HL-60/S4 (cell line): ENCODE results near the gene NTNG2.

Source experiments
- in situ Hi-C: fragments of 300-500 bp; cut with MboI; formaldehyde crosslinking; loops from 2 replicates; pipeline ENCODE4 v1.14.3; 2022; ENCODE audit warnings: low sequenced_read_pairs

NTNG2 gene

DNA sequence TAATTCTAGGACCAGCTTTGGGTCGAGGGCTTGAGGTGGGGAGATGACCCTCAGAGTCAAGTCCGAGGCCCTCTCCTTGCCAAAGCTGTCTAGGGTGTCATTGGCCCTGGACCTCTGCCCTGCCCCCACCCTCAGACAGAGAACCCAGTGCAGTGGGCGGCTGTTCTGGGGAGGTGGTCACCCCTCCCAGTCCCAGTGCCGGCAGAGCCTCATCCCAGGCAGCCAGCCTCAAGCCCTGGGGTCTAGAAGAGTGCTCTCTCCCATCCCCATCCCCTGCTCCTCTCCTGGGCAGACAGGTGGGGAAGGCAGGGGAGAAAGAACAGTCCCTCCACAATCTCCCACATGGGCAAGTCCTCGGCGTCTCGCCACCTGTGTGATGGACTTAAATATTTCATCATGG is 7.0 kb downstream of the NTNG2 start:
- in situ Hi-C loops: no loop called here

DNA sequence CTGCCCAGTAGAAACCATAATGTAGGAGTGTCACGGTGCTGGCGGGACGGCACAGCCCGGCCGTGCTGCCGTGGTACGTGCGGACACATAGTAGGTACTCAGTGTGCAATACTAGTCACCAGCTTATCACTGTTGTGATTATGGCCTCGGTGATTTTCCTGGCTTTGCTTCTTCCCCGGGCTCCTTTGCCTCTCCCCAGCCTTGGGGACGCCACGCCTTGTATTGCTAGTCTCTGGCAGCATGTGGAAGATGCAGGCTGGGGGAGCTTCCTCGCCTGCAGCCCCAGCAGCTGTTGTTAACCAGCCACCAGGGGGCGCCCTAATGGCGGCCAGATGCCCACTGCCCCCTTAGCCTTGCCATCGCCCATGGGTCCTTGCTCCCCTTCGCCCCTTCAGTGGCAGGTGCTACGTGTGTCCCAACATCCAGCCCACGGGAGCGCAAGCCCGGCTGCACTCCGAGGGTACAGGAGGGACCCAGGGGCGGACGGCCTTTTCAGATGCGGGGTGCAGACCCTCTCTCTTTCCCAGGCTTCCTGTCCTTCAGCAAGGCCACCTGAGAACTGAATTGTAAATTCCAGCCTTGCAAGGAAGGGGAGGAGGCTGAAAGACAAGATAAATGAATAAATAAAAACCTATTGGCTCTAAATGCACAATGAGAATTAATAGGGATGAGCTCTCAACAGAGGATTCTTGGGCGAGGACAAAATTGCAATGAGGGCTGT is 8.0 kb downstream of the NTNG2 start:
- in situ Hi-C loops: no loop called here

DNA sequence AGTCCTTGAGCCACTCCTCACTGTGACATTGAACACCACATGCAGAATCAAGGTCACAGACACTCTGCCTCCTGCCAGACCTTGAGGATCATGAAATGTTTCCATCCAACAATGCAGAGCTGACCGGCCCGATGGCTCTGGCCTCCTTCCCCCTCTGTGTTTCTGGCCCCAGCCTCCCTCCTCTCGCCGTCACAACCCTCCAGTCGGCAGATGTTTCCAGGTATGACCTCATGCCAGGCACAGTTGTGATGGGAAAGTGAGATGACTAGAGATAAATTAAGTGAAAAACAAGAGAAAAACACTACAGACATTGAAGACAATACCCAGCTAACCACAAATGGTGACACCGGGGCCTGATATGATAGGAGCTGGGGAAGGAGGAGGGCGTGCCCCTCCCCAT is 9.8 kb downstream of the NTNG2 start:
- in situ Hi-C loops: no loop called here

DNA sequence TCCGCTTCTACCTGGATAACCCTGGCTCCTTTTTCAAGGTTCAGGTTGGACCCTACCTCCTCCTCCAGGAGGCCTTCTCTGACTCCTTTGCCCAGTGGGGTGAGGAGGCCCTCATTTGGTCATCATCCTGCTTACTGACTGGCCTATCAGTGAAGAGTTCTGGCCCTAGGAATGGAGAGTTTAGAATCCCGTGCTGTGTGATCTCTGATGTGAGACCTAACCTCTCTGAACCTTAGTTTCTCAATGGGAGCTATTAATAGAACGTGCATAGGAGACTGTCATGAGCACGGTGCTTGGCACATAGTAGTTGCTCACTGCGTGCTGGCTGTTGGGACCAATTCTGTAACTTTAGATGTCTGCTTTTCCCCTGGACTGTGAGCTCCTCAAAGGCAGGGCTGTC is 10.3 kb downstream of the NTNG2 start:
- in situ Hi-C loops: no loop called here

DNA sequence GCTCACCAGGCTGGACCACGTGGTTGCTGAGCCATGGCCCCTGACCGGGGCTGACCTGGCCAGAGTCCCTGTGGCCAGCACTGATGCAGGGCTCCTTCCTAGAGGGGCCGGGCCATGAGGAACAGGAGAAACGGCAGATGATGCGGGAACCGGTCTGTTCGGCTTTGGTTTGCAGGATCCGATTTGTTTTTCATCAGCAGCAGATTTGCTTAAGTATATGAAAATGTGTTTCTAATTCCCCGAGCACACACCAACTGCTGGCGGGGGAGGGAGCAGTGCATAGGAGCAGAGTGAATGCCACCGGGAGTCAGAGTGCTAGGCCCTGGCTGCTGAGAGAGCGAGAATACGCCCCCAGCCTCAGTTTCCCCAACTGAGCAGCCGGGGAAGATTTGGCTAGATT is 13.6 kb downstream of the NTNG2 start:
- in situ Hi-C loops: no loop called here

DNA sequence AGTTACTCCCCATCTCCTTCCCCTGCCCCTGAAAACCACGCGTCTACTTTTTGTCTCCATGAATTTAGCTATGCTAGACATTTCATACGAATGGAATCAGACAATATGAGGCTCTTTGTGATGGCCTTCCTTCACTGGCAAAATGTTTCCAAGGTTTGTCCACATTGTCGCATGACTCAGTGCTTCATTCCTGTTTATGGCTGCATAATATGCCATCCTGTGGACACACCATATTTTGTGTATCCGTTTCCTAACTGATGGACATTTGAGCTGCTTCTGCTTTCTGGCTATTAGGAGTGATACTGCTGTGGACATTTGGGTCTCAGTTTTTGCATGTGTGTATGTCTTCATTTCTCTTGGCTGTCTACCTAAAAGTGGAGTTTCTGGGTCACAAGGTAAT is 14.5 kb downstream of the NTNG2 start:
- in situ Hi-C loops: no loop called here

DNA sequence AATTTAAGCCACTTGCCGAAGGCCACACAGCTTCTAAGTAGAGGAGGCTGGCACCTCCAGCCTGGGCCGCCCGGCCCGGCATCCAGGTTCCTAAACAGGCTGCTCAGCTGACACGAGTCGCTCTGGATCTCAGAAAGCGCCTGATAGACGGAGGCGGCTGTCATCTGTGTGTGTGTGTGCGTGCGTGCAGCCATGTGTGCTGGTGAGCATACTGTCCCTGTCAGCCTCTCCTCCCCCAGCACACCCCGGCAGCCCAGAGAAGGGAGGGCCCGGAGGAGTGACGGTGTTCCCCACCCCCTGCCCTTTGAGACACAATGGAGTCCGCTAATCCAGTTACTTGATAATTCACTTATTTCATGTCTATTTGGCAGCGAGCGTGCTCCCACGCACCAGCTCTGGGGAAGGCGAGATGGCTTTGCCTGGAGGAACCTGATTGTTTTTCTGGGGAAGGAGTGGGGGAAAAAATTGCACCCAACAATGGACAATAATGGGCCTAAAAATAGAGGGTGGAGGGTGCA is 20.0 kb downstream of the NTNG2 start:
- in situ Hi-C loops: no loop called here

DNA sequence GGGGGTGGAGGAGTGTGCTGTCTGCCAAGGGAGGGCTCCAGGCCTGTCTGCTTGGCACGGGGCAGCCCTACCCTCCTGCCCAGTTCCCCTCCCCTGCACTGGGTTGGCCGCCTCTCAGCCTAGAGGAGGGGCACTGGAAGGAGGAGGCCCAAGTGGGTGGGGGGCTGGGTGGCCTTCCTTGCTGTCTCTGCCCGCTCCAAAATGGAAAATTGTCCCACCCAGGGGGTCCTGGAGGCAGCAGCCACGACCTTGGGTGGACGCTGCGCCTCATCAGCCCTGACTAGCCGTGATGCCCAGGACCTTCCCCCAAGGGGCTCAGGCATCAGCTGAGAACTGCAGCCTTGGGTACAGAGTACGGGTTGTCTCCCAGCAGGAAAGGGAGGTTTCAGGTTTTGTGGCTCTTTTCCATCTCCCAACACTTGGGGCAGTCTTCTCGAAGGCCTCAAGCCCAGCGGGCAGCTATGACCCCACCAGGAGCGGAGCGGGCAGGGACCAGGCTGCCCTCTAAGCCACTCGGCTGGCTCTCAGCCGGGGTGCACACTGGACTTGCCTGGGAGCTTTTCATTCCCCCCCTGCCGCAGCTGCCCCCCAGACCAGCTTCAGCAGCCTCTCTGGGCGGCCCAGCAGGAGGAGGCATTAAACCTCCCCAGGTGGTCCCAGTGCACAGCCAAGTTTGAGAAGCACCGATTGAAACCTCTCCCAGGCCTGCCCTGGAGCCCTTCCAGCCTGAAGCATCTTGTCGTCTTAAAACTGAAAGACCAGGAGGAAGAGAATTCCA is 20.6 kb downstream of the NTNG2 start:
- in situ Hi-C loops: no loop called here

DNA sequence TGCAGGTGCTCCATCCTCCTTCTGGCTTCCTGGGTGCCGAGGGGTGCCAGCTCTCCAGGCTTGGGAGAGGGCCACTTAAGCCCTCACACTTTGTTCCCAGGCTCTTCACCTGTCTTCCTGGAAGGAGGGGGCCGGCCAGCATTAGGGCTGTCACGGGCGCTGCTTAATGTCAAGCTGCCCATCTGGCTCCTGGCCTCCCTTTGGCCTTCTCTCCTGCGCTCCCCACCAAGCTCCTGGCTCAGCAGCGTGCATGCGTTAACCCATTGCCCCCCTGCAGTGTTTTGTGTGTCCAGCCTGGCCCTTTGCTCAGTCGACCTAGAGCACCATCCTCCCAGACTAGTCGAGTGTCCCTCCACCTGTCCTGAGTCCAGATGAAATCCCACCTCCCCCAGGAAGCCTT is 21.3 kb downstream of the NTNG2 start:
- in situ Hi-C loops: no loop called here

DNA sequence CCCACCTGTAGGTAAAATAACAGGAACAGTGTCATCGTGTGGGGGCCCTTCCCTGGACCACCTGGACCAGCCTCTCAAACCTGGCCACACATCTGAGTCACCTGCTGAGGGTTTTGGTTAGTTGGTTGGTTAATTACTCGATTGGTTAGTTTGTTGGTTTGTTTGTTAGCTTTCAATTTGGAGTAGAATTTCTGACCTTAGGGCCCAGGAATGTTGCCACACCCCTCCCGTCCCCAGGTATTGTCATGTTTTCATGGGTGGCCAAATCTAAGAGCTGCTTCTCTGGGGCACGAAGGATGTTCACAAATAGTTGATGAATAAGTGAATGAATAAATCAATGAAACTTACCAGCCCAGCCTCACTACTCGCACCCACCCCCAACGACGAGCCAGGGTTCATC is 21.9 kb downstream of the NTNG2 start:
- in situ Hi-C loops: no loop called here

DNA sequence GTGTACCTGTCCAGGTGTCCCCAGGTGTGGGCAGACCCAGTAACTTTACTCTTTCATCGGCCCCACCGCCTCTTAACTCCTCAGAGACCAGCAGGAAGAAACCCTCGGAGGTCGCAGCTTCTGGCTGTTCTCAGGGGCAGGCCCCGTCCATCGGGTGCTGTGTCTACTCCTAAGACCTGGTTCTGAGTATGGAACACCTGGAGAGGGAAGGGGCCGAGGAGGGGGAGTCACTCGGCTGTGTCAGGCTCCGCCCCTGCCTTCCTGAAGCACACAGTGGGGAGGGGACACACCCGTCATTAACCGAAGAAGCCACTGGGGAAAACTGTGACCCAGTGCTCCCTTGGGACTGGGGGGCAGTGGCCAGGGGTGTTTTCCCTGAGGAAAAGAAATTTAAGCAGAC is 22.3 kb downstream of the NTNG2 start:
- in situ Hi-C loops: no loop called here

DNA sequence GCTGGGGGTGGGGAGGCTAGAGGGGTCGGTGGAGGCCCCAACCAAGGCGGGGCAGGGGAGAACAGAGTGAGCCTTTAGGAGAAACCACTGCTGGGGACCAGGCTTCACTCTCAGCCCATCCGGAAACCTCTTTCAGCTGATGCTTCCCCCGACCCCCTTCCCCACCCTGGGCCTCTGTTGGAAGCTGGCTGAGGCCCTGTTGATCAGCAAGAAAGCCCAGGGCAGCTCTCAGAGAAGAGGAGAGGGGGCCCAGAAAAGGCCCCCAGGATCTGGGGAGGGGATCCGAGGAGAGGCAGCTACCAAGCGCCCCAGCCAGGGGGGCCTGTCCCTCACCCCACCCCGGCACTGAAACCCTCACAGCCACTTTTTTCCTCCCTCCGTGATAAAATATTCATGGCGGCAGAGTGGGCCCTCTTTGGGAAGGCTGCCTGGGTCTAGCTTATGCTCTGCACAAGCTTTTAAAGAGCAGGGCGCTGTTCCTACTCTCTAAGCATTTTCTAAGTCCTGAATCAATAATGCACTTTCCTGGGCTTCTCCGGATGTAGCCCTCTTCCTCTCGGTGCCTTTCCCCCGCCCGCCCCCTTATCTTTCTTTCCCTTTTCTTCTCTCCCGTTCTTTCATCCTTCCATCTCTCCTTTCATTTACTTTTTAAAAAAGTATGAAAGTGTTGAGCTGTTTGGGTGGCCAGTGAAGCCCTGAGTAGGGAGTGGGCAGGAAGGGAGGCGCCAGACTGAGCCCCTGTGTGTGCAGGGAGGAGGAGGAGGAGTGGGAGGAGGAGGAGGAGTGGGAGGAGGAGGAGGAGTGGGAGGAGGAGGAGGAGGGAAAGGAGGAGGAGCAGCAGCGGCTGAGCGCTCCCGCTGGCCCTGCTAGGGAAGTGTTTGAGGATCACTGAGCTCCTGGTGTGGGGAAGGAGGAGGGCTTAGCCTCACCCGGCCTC is 23.5 kb downstream of the NTNG2 start:
- in situ Hi-C loops: no loop called here

DNA sequence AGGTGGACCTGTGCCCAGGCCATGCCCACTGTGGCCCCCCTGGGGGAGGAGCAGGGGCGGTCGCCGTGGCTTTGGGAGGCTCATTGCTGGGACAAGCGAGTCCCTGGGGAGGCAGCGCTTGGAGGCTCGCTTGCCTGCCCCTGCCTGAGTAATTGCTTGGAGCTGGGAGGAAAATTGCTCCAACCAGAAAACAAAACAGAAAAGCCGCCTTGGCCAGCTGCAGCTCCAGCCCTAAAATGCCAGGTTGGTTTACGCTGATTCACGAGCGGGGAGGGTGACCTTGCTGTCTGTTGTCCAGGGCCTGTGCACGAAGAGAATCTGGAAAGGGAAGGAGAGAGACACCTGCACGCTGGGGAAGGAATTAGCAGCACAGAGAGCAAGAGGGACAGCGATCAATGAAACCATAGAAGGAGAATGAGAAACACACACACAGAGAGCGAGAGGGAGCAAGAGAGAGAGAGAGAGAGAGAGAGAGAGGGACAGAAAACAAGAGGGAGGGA is 25.3 kb downstream of the NTNG2 start:
- in situ Hi-C loops: no loop called here

DNA sequence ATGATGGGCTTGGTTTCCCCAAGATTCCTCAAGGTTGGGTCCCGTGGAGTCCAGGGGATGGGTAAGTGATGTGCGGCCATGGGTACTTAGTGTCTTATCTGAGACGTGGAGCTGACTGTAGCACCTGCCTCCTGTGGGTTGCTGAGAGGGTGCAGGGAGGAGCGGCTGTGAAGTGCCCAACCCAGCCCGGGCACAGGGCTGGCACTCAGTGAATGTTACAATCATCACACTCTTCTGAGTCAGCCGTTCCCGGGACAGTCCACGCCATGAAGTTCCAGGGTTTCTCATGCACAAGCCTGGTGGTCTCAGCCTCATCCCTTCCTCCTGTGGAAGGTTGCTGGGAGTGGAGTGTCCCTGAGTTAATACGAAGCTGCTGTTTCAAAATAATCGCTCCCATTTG is 29.1 kb downstream of the NTNG2 start:
- in situ Hi-C loops: no loop called here

DNA sequence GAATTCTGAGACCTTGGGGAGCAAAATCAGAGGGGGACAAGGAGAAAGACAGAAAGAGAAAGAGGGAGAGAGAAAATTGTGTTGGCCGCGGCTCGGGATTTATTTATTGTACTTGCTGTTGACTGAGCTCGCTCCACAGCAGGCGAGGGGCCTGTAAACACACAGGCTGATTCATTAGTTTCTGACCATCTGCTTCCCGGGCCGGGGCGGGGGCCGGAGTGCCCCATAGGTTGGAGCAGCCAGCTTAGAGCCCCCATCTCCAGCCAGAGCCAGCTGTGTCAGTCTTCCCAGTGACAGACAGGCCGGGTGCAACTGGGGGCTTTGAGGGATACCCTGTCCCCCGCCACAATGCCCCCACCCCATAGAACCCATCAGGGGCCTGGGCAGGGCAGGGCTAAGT is 30.9 kb downstream of the NTNG2 start:
- in situ Hi-C loops: no loop called here

DNA sequence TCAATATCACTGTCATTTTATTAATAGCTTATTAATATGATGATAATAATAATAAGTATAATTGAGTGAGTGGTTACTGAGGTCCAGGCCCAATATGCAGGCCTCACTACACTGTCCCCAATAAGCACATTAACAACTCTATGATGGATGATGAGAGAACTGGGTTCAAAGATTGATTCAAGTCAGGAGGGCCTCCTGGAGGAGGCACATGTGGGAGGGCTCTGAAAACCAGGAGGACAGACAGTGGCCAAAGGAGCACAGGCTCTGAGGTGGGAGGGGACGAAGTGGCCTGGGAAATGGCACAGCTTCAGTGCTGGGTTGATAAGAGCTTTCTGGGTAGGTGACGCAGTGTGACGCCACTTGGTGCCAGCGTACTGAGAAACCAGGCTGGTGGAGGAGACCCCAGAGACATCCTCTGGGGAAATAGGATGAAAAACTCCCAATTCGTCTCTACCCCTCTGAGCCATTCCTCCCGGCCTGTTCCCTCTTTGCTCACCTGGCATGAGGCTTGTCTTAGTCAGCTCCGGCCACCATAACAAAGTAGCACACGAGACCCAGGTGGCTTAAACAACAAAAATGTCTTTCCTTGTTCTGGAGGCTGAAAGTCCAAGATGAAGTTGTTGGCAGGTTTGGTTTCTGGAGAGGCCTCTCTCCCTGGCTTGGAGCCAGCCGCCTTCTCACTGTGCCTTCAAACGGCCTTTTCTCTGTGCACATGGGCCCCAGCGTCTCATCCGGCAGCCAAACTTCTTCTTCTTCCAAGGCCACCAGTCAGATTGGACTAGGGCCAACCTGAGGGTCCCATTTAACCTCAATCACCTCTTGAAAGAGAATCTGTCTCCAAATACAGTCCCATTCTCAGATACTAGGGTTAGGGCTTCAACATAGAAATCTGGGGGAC is 31.6 kb downstream of the NTNG2 start:
- in situ Hi-C loops: no loop called here

DNA sequence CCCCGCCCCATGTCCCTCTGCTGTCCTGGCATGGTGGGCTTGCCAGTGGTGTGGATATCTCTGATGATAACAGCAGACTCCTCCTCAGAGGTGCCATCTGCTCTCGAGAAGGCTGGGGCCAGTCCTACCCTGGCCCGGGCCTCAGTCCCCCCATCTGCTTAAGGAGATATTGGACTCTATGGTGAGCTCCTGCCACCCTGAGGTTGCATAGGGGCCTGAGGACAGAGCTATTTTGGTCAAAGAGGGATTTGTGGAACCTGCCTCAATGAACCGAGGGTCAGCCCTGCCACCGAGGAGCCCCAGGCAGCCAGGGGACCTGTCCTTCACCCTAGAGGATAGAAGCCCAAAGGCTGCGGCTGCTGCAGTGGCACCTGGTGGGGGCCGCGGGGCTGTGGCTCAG is 32.6 kb downstream of the NTNG2 start:
- in situ Hi-C loops: no loop called here

DNA sequence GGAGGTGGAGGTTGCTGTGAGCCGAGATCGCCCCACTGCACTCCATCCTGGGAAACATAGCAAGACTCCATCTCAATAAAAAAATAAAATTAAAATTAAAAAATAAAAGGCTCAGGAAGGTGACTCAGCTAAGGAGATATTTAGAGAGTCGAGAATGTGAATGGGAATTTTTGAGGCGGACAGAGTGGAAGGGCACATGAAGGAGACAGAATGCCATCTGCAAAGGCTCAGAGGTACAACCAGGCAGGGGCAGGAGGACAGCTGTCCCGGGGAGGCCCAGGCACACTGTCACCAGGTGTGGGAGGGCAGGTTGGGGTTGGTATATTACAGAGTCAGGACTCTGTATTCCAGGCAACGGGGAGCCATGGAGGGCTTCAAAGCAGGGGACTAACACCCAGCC is 35.5 kb downstream of the NTNG2 start:
- in situ Hi-C loops: no loop called here

DNA sequence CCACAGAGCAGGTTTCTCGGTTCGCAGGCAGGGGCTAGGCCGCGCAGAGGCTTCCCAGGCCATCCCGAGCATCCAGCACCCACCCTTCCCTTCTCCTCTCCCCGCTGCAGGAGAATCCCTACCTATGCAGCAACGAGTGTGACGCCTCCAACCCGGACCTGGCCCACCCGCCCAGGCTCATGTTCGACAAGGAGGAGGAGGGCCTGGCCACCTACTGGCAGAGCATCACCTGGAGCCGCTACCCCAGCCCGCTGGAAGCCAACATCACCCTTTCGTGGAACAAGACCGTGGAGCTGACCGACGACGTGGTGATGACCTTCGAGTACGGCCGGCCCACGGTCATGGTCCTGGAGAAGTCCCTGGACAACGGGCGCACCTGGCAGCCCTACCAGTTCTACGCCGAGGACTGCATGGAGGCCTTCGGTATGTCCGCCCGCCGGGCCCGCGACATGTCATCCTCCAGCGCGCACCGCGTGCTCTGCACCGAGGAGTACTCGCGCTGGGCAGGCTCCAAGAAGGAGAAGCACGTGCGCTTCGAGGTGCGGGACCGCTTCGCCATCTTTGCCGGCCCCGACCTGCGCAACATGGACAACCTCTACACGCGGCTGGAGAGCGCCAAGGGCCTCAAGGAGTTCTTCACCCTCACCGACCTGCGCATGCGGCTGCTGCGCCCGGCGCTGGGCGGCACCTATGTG is 36.1 kb downstream of the NTNG2 start:
- in situ Hi-C loops: no loop called here

DNA sequence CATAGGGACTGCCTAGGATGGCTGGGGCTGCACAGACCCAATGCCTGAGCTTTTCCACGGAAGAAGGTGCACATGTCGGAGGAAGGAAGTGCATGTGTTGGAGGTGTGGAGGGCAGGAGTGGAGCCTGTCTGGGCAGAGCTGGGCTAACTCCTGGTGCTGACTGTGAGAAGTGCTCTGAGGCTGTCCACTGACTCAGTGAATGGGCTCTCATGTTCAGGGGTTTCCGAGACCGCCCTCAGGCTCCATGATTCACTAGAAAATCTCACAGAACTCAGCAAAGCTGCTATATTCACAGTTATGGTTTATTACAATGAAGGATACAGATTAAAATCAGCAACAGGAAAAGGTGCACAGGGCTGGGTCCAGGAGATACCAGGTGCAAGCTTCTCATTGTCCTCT is 37.2 kb downstream of the NTNG2 start:
- in situ Hi-C loops: no loop called here
